ENCODE measurements around the gene CDH13. TPM values are rescaled to one million over a fixed set of nuclear protein-coding genes. Genes with fewer than 3 reads are reported as not detected.

Gene CDH13
- total RNA-seq, 1 experiment from 2014 or later: 2.1 TPM

DNA sequence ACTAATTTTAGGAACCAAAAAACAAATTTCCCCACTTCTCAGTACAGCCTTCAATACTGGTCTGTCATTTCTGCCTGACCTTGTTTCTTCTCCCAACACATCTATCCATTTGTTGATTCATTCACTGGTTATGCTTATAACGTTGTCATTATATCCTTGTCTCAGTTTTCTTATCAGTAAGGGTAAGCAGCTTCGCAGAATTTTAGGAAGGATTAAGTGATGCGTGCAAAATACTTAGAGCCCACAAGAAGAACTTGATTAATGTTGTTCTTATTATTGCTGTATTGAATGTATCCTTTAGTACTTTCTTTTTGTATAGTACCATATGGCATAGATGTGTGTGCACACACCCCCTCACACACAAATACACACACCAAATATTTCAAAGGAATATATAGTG is 777.5 kb downstream of the CDH13 start:
- no TSS peak for BruUV-seq (replicated peaks)
- Histone ChIP-seq H3K9me3 (ENCODE audit: low read depth, low read length, poor library complexity, severe bottlenecking) (no peaks in the 10 kb centered on the region), H3K36me3 (ENCODE audit: insufficient read depth, low read length, poor library complexity, severe bottlenecking) (no peaks in the 10 kb centered on the region), H3K27me3 (replicated peaks; ENCODE audit: insufficient read depth, low read depth, low read length, poor library complexity) (peaks cover 32% of the 10 kb centered on the region), H3K4me3 (ENCODE audit: low read depth, low read length, poor library complexity, severe bottlenecking) (no peak overlapping the region), H3K27ac (ENCODE audit: low read depth, low read length, poor library complexity, severe bottlenecking) (no peak overlapping the region), H3K4me1 (ENCODE audit: insufficient read depth, low read length, poor library complexity, severe bottlenecking) (no peaks in the 10 kb centered on the region)
- intact Hi-C loops (cut with micrococcal nuclease; ENCODE audit: unreplicated experiment): no loop called here
- ChIA-PET CTCF (no interaction called here), POLR2A (ENCODE audit: low non-redundant PET) (no interaction called here)
- TF ChIP-seq EZH2 (IDR thresholded peaks at IDR 0.05; ENCODE audit: borderline replicate concordance, low read depth, low read length, poor library complexity, severe bottlenecking): no peak
- TF ChIP-seq, protein P1, sequence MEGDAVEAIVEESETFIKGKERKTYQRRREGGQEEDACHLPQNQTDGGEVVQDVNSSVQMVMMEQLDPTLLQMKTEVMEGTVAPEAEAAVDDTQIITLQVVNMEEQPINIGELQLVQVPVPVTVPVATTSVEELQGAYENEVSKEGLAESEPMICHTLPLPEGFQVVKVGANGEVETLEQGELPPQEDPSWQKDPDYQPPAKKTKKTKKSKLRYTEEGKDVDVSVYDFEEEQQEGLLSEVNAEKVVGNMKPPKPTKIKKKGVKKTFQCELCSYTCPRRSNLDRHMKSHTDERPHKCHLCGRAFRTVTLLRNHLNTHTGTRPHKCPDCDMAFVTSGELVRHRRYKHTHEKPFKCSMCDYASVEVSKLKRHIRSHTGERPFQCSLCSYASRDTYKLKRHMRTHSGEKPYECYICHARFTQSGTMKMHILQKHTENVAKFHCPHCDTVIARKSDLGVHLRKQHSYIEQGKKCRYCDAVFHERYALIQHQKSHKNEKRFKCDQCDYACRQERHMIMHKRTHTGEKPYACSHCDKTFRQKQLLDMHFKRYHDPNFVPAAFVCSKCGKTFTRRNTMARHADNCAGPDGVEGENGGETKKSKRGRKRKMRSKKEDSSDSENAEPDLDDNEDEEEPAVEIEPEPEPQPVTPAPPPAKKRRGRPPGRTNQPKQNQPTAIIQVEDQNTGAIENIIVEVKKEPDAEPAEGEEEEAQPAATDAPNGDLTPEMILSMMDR (conservative IDR thresholded peaks at IDR 0.05; ENCODE audit: low read depth, low read length): no peak
- DNase-seq (ENCODE audit: low spot score): no peak

- Histone ChIP-seq H3K9me3 (ENCODE audit: low read depth, low read length, poor library complexity, severe bottlenecking) (no peaks in the 10 kb centered on the region), H3K36me3 (ENCODE audit: insufficient read depth, low read length, poor library complexity, severe bottlenecking) (no peaks in the 10 kb centered on the region), H3K4me1 (ENCODE audit: insufficient read depth, low read length, poor library complexity, severe bottlenecking) (no peaks in the 10 kb centered on the region), H3K27ac (ENCODE audit: low read depth, low read length, poor library complexity, severe bottlenecking) (no peak overlapping the region), H3K4me3 (ENCODE audit: low read depth, low read length, poor library complexity, severe bottlenecking) (no peak overlapping the region), H3K27me3 (replicated peaks; ENCODE audit: insufficient read depth, low read depth, low read length, poor library complexity) (peaks cover 32% of the 10 kb centered on the region)
- TF ChIP-seq, protein P1 (conservative IDR thresholded peaks at IDR 0.05; ENCODE audit: low read depth, low read length): no peak
- no peak for TF ChIP-seq EZH2 (IDR thresholded peaks at IDR 0.05; ENCODE audit: borderline replicate concordance, low read depth, low read length, poor library complexity, severe bottlenecking)
- BruUV-seq (replicated peaks): no TSS peak
- CTCF ChIA-PET: no interaction called here
- POLR2A ChIA-PET (ENCODE audit: low non-redundant PET): no interaction called here
- intact Hi-C loops (cut with micrococcal nuclease; ENCODE audit: unreplicated experiment): no loop called here
- no peak for DNase-seq (ENCODE audit: low spot score)
Measured at GRCh38 chr16:83407928-83408327, 781.2 kb downstream of the CDH13 start.

- ChIA-PET POLR2A (ENCODE audit: low non-redundant PET) (no interaction called here), CTCF (no interaction called here)
- Histone ChIP-seq H3K9me3 (ENCODE audit: low read depth, low read length, poor library complexity, severe bottlenecking) (no peaks in the 10 kb centered on the region), H3K4me1 (ENCODE audit: insufficient read depth, low read length, poor library complexity, severe bottlenecking) (no peaks in the 10 kb centered on the region), H3K27me3 (replicated peaks; ENCODE audit: insufficient read depth, low read depth, low read length, poor library complexity) (peaks cover 31% of the 10 kb centered on the region), H3K27ac (ENCODE audit: low read depth, low read length, poor library complexity, severe bottlenecking) (no peak overlapping the region), H3K4me3 (ENCODE audit: low read depth, low read length, poor library complexity, severe bottlenecking) (no peak overlapping the region), H3K36me3 (ENCODE audit: insufficient read depth, low read length, poor library complexity, severe bottlenecking) (no peaks in the 10 kb centered on the region)
- intact Hi-C loops (cut with micrococcal nuclease; ENCODE audit: unreplicated experiment): no loop called here
- BruUV-seq (replicated peaks): no TSS peak
- TF ChIP-seq, protein P1 (conservative IDR thresholded peaks at IDR 0.05; ENCODE audit: low read depth, low read length): no peak
- no peak for TF ChIP-seq EZH2 (IDR thresholded peaks at IDR 0.05; ENCODE audit: borderline replicate concordance, low read depth, low read length, poor library complexity, severe bottlenecking)
- no peak for DNase-seq (ENCODE audit: low spot score)
Measured at GRCh38 chr16:83409347-83409746, 782.6 kb downstream of the CDH13 start.

Measured in A673 (cell line).